Activated T-cell treated with anti-CD3 and anti-CD28 coated beads, Interleukin-2, amount 50 U/mL, for 1 hour (primary cell): ENCODE data around the gene THBS1.
A peak's percentile ranks its signal among the peaks of the same experiment; 100 is the strongest.

ENCODE experiments used
- DNase-seq: peaks from one replicate; pipeline ENCODE4 v3.0.0-alpha.2; 2020

The THBS1 gene

GRCh38 chr15:39580485-39581241 lies at the start of gene THBS1:
Gene THBS1 (plus strand): TSS chr15:39581079. CDS start chr15:39581858, 779 bp downstream.
- peak; percentile 45 for DNase-seq

DNA sequence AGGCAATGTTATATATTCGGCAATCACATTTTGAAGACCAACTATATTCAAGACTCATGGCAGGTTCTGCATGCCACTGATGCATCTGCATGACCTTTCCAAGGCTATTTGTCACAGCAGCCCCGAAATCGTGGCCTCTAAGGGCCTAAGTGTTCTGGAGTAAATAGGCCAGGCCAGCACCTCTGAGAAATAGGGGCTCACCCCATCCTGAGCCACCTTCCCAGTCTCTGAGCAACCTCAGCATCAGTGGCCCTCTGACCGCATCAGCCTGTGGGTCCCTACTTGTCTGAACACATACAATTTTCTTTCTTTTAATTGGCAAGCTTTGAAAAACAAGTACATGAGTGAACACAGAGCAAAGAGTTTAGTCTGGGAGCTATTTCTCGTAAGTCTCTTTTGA lies 45.9 kb upstream of the THBS1 start:
- DNase-seq, result no peak

GRCh38 chr15:39535466-39535865 lies 45.4 kb upstream of the THBS1 start:
- no peak for DNase-seq

GRCh38 chr15:39538936-39539335 lies 41.9 kb upstream of the THBS1 start:
- DNase-seq, result no peak

DNA sequence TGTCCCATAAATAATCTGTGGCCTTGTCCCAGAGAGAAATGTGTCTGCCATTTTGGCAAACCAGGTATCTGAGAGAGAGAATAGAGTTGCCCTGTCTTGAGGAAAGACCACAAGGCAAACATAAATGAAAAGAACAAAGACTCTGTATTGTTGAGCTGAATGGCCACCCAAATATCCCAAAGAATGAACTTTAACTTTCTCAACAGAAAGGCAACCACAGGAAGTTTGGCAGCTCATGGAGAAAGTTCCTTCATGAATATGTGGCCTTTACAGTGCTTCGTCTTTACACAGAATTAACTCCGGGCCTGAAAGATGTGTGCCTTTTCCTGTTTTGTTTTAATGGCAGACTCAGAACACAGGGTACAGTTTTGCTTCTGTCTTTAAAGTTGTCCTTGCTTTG lies 41.4 kb upstream of the THBS1 start:
- DNase-seq, result no peak

DNA sequence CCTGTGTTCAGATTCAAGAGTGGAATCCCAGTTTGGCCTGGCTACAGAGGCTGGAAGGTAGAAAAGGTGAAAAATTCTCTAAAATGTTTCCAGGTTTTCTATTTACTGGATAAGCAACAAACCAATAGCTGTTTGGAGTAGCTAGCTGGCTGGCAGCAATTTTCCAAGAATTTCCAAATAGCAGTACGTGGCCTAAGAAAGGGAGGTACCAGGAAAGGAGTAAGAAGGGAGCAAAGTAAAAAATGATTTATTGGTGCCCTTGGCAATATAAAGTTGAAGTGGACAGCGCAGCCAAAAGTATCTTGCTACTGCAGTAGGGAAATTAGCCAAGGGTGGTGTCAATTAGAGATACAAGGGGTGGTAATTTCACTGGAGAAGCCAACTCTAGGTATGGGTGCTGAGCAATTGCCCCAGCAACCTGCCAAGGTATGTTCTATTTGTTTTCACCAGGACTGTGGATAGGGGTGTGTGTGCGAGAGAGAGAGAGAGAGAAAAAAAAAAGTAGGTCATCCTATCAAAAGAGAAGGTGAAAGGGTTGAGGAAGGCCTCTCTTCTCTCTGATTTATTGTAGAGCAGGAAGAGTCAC lies 40.8 kb upstream of the THBS1 start:
- no peak for DNase-seq

GRCh38 chr15:39542385-39543065 lies 38.4 kb upstream of the THBS1 start:
- DNase-seq, result no peak

- no peak for DNase-seq
Measured at GRCh38 chr15:39543651-39544050, 37.2 kb upstream of the THBS1 start.

DNA sequence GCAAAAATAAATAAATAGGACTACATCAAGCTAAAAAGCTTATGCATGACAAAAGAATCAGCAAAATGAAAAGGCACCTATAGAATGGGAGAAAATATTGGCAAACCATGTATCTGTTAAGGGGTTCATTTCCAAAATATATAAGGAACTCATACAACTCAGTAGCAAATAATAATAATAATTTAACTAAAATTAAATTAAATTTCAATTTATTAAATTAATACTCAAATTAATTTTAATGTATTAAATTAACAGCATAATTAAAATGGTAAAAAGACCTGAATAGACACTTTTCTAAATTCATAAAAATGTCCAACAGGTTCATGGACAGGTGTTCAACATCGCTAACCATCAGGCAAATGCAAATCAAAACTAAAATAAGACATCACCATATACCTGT lies 34.0 kb upstream of the THBS1 start:
- DNase-seq, result no peak

GRCh38 chr15:39548561-39548960 lies 32.3 kb upstream of the THBS1 start:
- no peak for DNase-seq

- DNase-seq, result no peak
Measured at GRCh38 chr15:39549912-39550311, 31.0 kb upstream of the THBS1 start.

DNA sequence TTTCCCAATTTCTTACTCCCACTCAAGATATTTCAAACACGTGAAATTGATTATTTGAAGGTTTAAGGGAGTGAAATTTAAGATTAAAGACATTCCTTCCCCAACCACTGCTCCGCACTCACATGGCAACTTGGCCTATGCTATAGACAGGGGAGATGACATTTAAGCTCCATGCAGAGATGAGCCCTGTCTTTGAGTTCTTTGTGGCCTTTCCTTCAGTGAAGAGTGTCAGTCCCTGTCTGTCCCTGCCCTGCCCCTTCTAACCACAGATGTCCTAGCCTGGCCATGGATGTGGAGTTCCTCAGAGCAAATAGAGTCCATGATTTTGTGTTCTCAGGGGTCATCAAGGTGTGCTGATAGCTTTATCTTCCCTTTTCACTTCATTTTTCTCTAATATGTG lies 29.4 kb upstream of the THBS1 start:
- DNase-seq, result no peak

DNA sequence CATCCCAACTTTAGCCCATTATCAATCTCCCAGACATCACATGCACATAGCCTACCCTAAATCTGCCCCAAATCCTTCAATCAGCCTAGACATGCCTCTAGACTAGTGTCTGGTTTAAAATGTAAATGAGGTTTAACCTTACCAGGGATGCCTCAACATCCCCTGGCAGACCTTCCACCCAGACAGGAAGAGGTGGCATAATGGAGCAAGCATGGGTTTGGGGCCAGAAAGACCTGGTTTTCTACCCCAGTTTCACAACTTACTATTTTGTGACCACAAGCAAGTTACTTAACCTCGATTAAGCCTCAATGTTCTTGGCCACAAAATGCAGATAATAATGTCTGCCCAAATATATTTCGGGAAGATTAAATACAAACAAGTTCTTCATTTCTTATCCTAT lies 28.3 kb upstream of the THBS1 start:
- no peak for DNase-seq

DNA sequence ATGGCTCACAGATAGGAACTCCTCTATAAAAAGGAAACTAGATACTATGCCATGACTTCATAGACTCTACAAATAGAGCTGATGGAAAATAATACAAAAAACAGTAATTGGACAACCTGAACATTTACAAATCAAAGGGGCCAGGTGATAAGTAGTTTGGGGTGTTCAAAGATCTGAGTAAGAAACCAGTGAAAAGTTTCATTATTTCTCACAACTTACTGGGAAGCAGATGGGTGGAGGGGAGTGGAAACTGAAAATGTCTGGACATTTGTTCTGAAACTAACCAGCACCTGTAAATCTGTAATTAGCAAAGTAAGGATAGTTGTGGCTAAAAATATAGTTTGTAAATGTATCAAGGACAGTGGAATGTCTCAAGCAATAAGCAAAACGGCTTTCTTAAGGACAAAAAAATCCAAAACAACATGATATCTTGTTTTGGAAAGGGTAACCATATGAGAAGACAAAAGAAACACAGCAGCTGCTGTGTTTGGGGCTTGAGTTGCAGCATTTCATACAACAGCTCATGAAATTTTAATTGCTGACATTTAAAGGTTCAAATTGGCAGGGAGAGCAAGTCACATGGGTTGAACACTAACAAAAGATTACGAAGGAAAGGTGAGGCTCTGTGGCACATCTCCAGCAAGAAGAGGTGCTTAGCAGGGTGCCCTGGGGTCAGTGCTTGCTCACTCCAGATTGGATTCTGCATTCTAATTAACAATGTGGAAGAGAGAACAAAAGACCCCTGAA lies 26.8 kb upstream of the THBS1 start:
- no peak for DNase-seq

GRCh38 chr15:39554746-39555387 lies 26.0 kb upstream of the THBS1 start:
- DNase-seq, result no peak

GRCh38 chr15:39555885-39556284 lies 25.0 kb upstream of the THBS1 start:
- DNase-seq, result no peak

DNA sequence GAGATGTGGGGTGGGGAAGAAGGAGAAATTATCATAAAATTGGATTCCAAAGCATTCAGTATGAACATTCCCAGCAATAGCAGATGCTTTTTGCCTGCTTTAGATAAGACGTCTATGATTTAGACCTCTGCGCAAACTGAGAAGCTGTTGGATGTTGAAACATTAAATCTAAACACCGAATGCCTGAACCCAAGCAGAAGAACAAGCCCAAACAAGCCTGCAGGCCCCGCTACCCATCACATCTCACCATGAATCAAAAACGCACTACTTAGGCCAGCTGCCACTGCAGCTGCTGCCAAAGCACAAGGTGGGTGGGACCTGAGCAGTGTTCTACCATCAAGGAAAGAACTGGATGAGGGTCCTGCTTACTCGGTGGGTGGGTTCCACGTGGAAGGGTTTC lies 24.4 kb upstream of the THBS1 start:
- DNase-seq, result no peak

GRCh38 chr15:39558421-39558820 lies 22.5 kb upstream of the THBS1 start:
- DNase-seq, result no peak

GRCh38 chr15:39564972-39565665 lies 15.8 kb upstream of the THBS1 start:
- DNase-seq, result no peak

GRCh38 chr15:39565851-39566250 lies 15.0 kb upstream of the THBS1 start:
- DNase-seq, result no peak

GRCh38 chr15:39573287-39573686 lies 7.6 kb upstream of the THBS1 start:
- DNase-seq, result no peak

DNA sequence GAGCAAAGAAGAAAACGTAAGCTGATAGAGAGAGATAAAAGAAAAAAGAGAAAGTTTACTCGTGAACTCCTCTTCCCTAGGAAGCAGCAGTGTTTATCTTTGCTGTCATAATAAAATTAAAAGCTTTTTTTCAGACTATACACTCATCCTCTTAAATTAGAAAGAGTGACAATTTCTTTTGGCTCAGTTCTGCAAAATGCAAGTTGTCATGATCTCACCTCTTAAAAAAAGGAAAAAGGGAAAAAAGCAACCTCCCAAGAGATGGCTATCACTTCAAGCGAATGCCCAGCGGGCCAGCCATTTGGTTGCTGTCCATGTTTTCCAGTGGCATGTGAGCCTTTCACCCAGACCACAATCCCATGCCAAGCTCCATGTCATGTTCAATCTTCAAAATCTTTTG lies 7.0 kb upstream of the THBS1 start:
- no peak for DNase-seq
